HepG2 (cell line): ENCODE measurements around the gene DOK7. TPM values are rescaled to one million over a fixed set of nuclear protein-coding genes. Genes with fewer than 3 reads are reported as not detected.

ENCODE experiments used
- ISX ChIP-seq: sonication (generic); formaldehyde crosslinking; conservative IDR thresholded peaks from 2 replicates; pipeline ENCODE4 v1.5.0; 2020; ENCODE audit warnings: missing genetic modification reagents
- KAT7 ChIP-seq: IDR thresholded peaks from 2 replicates; pipeline ENCODE4 v1.6.1; 2018; ENCODE audit warnings: borderline replicate concordance, missing compliant biosample characterization
- NPAS2 ChIP-seq: sonication (generic); formaldehyde crosslinking; IDR thresholded peaks from 2 replicates; pipeline ENCODE4 v1.8.0; 2022; ENCODE audit warnings: mild to moderate bottlenecking, missing genetic modification reagents, borderline replicate concordance
- PATZ1 ChIP-seq: sonication (generic); formaldehyde crosslinking; IDR thresholded peaks from 2 replicates; pipeline ENCODE4 v1.4.0; 2020; ENCODE audit warnings: missing genetic modification reagents
- RORA ChIP-seq: sonication (generic); formaldehyde crosslinking; IDR thresholded peaks from 2 replicates; pipeline ENCODE4 v1.5.0; 2020; ENCODE audit warnings: mild to moderate bottlenecking, missing genetic modification reagents, moderate library complexity
- SRF ChIP-seq: IDR thresholded peaks from 2 replicates; pipeline ENCODE4 v1.6.1; 2011; ENCODE audit warnings: mild to moderate bottlenecking, low read depth, low read length, moderate library complexity
- THYN1 ChIP-seq: sonication (generic); formaldehyde crosslinking; IDR thresholded peaks from 2 replicates; pipeline ENCODE4 v1.8.1; 2023; ENCODE audit warnings: low read depth, mild to moderate bottlenecking, moderate library complexity, missing genetic modification reagents, borderline replicate concordance
- ZBTB10 ChIP-seq: sonication (generic); formaldehyde crosslinking; IDR thresholded peaks from 2 replicates; pipeline ENCODE4 v1.4.0; 2020; ENCODE audit warnings: missing genetic modification reagents, borderline replicate concordance
- ZFP36L2 ChIP-seq: sonication (generic); formaldehyde crosslinking; IDR thresholded peaks from 2 replicates; pipeline ENCODE4 v1.4.0; 2020; ENCODE audit warnings: missing genetic modification reagents
- ZHX2 ChIP-seq, 2 experiments: sonication (generic) in 1 of 2; formaldehyde crosslinking in 1 of 2; IDR thresholded peaks; 2 replicates each; pipeline versions ENCODE4 v1.6.1 to v1.9.0; 2014 to 2022; ENCODE audit warnings: antibody characterized with exemption in 1 of 2, borderline replicate concordance in 1 of 2, inconsistent platforms in 1 of 2, low read depth in 1 of 2, missing genetic modification reagents in 1 of 2
- ZNF180 ChIP-seq: sonication (generic); formaldehyde crosslinking; IDR thresholded peaks from 2 replicates; pipeline ENCODE4 v1.4.0; 2020; ENCODE audit warnings: low read depth, missing genetic modification reagents, borderline replicate concordance
- ZNF260 ChIP-seq: sonication (generic); formaldehyde crosslinking; IDR thresholded peaks from 2 replicates; pipeline ENCODE4 v1.4.0; 2020; ENCODE audit warnings: missing genetic modification reagents, low read depth, mild to moderate bottlenecking, borderline replicate concordance
- ZNF354B ChIP-seq: sonication (generic); formaldehyde crosslinking; IDR thresholded peaks from 2 replicates; pipeline ENCODE4 v1.8.0; 2022; ENCODE audit warnings: mild to moderate bottlenecking, missing genetic modification reagents
- ZNF431 ChIP-seq: sonication (generic); formaldehyde crosslinking; IDR thresholded peaks from 2 replicates; pipeline ENCODE4 v1.9.0; 2022; ENCODE audit warnings: missing genetic modification reagents, low read depth, mild to moderate bottlenecking, borderline replicate concordance
- ZNF550 ChIP-seq: sonication (generic); formaldehyde crosslinking; IDR thresholded peaks from 2 replicates; pipeline ENCODE4 v1.4.0; 2020; ENCODE audit warnings: mild to moderate bottlenecking, missing genetic modification reagents, borderline replicate concordance
- ZNF556 ChIP-seq: sonication (generic); formaldehyde crosslinking; IDR thresholded peaks from 2 replicates; pipeline ENCODE4 v1.4.0; 2020; ENCODE audit warnings: mild to moderate bottlenecking, missing genetic modification reagents, borderline replicate concordance
- polyA plus RNA-seq, 8 experiments: library from polyadenylated mRNA; depleted of rRNA in 3 of 8; stranded (reverse) in 7 of 8; unstranded in 1 of 8; fragments of >200 nt; fragmentation: Illumina TruSeq in 4 of 8; extraction: Trizol in 4 of 8; gene quantifications; 2 replicates each; pipeline versions ENCODE4 v1.2.1 to v1.2.3, GENCODE V29; 2011 to 2016; ENCODE audit warnings: low read depth in 4 of 8, missing spikeins in 1 of 8, mixed read lengths in 1 of 8; ENCODE audit not compliant: insufficient read depth in 1 of 8
- total RNA-seq, 5 experiments: library from RNA; depleted of rRNA; stranded (reverse); fragments of >200 nt; fragmentation: Illumina TruSeq; extraction: Trizol; gene quantifications; 2 replicates each; pipeline ENCODE4 v1.2.3, GENCODE V29; 2016; ENCODE audit warnings: low read depth in 1 of 5

Gene DOK7
- total and polyA plus RNA-seq, 2 of the 13 experiments (the other 11 are each of a cell fraction or from before 2014, with no cell fraction given): 0.03 to 0.07 TPM

GRCh38 chr4:3441501-3442459 lies 21.3 kb upstream of the DOK7 start, which contains the start of gene HGFAC (continued):
- peak; percentile 91 for TF ChIP-seq PATZ1 (CRISPR knock-in tag)
- TF ChIP-seq NPAS2 (CRISPR knock-in tag): no peak
- 0 out of 2 replicates have a peak, but pooled peaks have one; percentile 42 for TF ChIP-seq ZHX2 (IDR thresholded peaks at IDR 0.05; ENCODE audit: low read depth)
- no peak for TF ChIP-seq ZHX2 (CRISPR knock-in tag; IDR thresholded peaks at IDR 0.05; ENCODE audit: borderline replicate concordance)
- 0 out of 2 replicates have a peak, but pooled peaks have one; percentile 66 for TF ChIP-seq ZNF431 (CRISPR knock-in tag)
- TF ChIP-seq THYN1: no peak
- TF ChIP-seq ZNF556 (CRISPR knock-in tag): peak; percentile 29; the same call in 1 of the 2 replicates
- TF ChIP-seq ZBTB10: peak; percentile 80; the same call in 1 of the 2 replicates
- TF ChIP-seq ISX (CRISPR knock-in tag): no peak
- no peak; the same call in 1 of the 2 replicates for TF ChIP-seq ZNF550 (CRISPR knock-in tag)
- TF ChIP-seq ZNF180: no peak
- no peak for TF ChIP-seq SRF
- TF ChIP-seq ZFP36L2 (CRISPR knock-in tag): no peak
- TF ChIP-seq RORA (CRISPR knock-in tag): no peak
- TF ChIP-seq ZNF354B: no peak
- TF ChIP-seq ZNF260: no peak
- no peak; the same call in 1 of the 2 replicates for TF ChIP-seq KAT7 (CRISPR knock-in tag)
